CD4-positive, alpha-beta memory T cell (primary cell): ENCODE results near the gene COL4A2. TPM values are rescaled to one million over a fixed set of nuclear protein-coding genes. Genes with fewer than 3 reads are reported as not detected.
A peak's percentile ranks its signal among the peaks of the same experiment; 100 is the strongest.

ENCODE experiments used
- CTCF ChIA-PET: fragments of 350-600 bp; sonication (Branson Sonifier 250); formaldehyde crosslinking; loops from one replicate; lab custom pipeline; 2021; ENCODE audit warnings: inconsistent platforms; ENCODE audit not compliant: partially characterized antibody; lab: Charles Lee
- POLR2A ChIA-PET: fragments of 350-600 bp; sonication (Branson Sonifier 250); formaldehyde crosslinking; loops from one replicate; lab custom pipeline; 2021; ENCODE audit not compliant: partially characterized antibody; lab: Charles Lee
- DNase-seq, 5 donors: peaks; one replicate each; pipeline versions ENCODE4 v3.0.0 to v3.0.0-alpha.2; 2020 to 2022; ENCODE audit warnings: mixed read lengths in 1 of 5
- H3K27ac ChIP-seq: one replicate; pipeline ENCODE4 v1.7.0; 2013; ENCODE audit warnings: low read depth, low read length
- H3K27me3 ChIP-seq: 2 replicates; pipeline ENCODE4 v1.7.0; 2013; ENCODE audit warnings: mild to moderate bottlenecking, low read length, moderate library complexity; ENCODE audit not compliant: insufficient read depth
- H3K36me3 ChIP-seq: 2 replicates; pipeline ENCODE4 v1.7.0; 2013; ENCODE audit warnings: mild to moderate bottlenecking, low read length, moderate library complexity; ENCODE audit not compliant: insufficient read depth
- H3K4me1 ChIP-seq: 2 replicates; pipeline ENCODE4 v1.7.0; 2013; ENCODE audit warnings: mild to moderate bottlenecking, low read length, moderate library complexity; ENCODE audit not compliant: insufficient read depth
- H3K4me3 ChIP-seq, 2 donors: one replicate each; pipeline ENCODE4 v1.7.0; 2013; ENCODE audit warnings: low read length in 2 of 2, mild to moderate bottlenecking in 1 of 2
- H3K9me3 ChIP-seq, 2 donors: one replicate each; pipeline ENCODE4 v1.7.0; 2013; ENCODE audit warnings: low read length in 2 of 2, control low read depth in 1 of 2; ENCODE audit not compliant: control insufficient read depth in 1 of 2
- H3K27ac Mint-ChIP-seq, 7 donors: one replicate each; pipeline ENCODE4 v1.8.0; 2020 to 2021; ENCODE audit warnings: mixed read lengths in 7 of 7, mild to moderate bottlenecking in 6 of 7, inconsistent platforms in 3 of 7, moderate library complexity in 3 of 7
- H3K27me3 Mint-ChIP-seq, 2 donors: one replicate each; pipeline ENCODE4 v1.8.0; 2020 to 2021; ENCODE audit warnings: mixed read lengths in 2 of 2
- H3K36me3 Mint-ChIP-seq, 2 donors: one replicate each; pipeline ENCODE4 v1.8.0; 2020 to 2021; ENCODE audit warnings: mixed read lengths in 2 of 2, inconsistent platforms in 1 of 2, mild to moderate bottlenecking in 1 of 2
- H3K4me1 Mint-ChIP-seq, 4 donors: one replicate each; pipeline ENCODE4 v1.8.0; 2020 to 2021; ENCODE audit warnings: mixed read lengths in 4 of 4, mild to moderate bottlenecking in 1 of 4
- H3K4me3 Mint-ChIP-seq, 8 donors: one replicate each; pipeline ENCODE4 v1.8.0; 2020 to 2021; ENCODE audit warnings: mixed read lengths in 8 of 8, mild to moderate bottlenecking in 7 of 8, moderate library complexity in 6 of 8, inconsistent platforms in 3 of 8
- H3K9me3 Mint-ChIP-seq, 8 donors: one replicate each; pipeline ENCODE4 v1.8.0; 2020 to 2021; ENCODE audit warnings: mixed read lengths in 8 of 8, mild to moderate bottlenecking in 5 of 8, inconsistent platforms in 3 of 8, moderate library complexity in 1 of 8
- intact Hi-C: fragments of 100-400 bp; cut with micrococcal nuclease; formaldehyde crosslinking; loops from one replicate; pipeline ENCODE4 v1.15.1; 2023
- polyA plus RNA-seq, 2 donors: library from polyadenylated mRNA; unstranded; fragments of 300-500 nt; fragmentation: Illumina TruSeq; gene quantifications; one replicate each; pipeline ENCODE4 v1.2.3, GENCODE V29; 2021
- total RNA-seq, 2 experiments: library from RNA; stranded (reverse); gene quantifications; one replicate each; pipeline ENCODE4 v1.2.3, GENCODE V29; 2021

COL4A2 gene
- total and polyA plus RNA-seq, 4 experiments from 2014 or later: not detected

GRCh38 chr13:110435331-110435730 lies 128.2 kb downstream of the COL4A2 start:
- ChIA-PET POLR2A (no interaction called here), CTCF (no interaction called here)
- intact Hi-C loops: no loop called here
- Mint-ChIP-seq H3K9me3 (no peaks in the 10 kb centered on the region), H3K4me1 (no peaks in the 10 kb centered on the region), H3K27ac (no peak overlapping the region), H3K4me3 (no peak overlapping the region), H3K36me3 (no peaks in the 10 kb centered on the region), H3K27me3 (peaks cover 26 to 28% of the 10 kb centered on the region in 2 donors)
- H3K27ac ChIP-seq: no peak overlapping the region
- H3K9me3 ChIP-seq: no peaks in the 10 kb centered on the region
- no peak for DNase-seq
- no peak overlapping the region for H3K4me3 ChIP-seq
- no peaks in the 10 kb centered on the region for H3K4me1 ChIP-seq
- H3K36me3 ChIP-seq: no peaks in the 10 kb centered on the region
- no peaks in the 10 kb centered on the region for H3K27me3 ChIP-seq

- Mint-ChIP-seq H3K9me3 (no peaks in the 10 kb centered on the region), H3K27ac (no peak overlapping the region), H3K27me3 (peaks cover 22 to 23% of the 10 kb centered on the region in 2 donors), H3K4me3 (no peak overlapping the region), H3K36me3 (no peaks in the 10 kb centered on the region), H3K4me1 (no peaks in the 10 kb centered on the region)
- H3K4me3 ChIP-seq: no peak overlapping the region
- H3K36me3 ChIP-seq: no peaks in the 10 kb centered on the region
- no peaks in the 10 kb centered on the region for H3K4me1 ChIP-seq
- H3K27me3 ChIP-seq: no peaks in the 10 kb centered on the region
- intact Hi-C loops: no loop called here
- CTCF ChIA-PET: no interaction called here
- no peak for DNase-seq
- POLR2A ChIA-PET: no interaction called here
- H3K9me3 ChIP-seq: no peaks in the 10 kb centered on the region
- no peak overlapping the region for H3K27ac ChIP-seq
Measured at GRCh38 chr13:110436276-110436675, 129.2 kb downstream of the COL4A2 start.

DNA sequence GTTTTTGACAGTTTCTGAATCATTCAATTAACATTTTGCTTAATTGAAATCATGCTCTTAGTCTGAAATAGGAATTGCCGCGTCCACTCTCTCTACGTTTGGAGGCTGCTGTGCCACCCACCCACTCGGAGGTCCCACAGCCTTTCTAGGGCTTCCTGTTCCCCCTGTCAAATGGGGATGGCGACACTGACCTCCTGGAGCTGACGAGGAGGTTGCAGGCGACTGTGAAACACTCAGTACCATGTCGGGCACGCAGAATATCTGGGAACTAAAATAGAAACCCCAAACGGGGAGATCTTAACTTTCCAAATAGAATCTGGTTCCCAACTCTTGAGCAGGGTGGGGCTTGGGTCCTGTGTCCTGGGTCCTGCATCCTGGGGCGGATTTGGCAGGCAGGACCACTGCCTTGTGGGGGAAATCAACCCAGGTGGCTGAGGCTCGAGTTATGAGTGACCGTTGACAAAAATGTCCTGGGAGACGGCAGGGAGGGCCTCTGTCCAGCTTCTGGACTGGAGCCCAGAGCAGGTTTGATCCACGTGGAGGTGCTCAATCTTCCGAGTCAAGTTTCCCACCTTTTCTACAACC lies 129.8 kb downstream of the COL4A2 start:
- no peak overlapping the region for H3K4me3 ChIP-seq
- CTCF ChIA-PET: no interaction called here
- intact Hi-C loops: no loop called here
- no peaks in the 10 kb centered on the region for H3K4me1 ChIP-seq
- no peaks in the 10 kb centered on the region for H3K9me3 ChIP-seq
- Mint-ChIP-seq H3K4me3 (no peak overlapping the region), H3K36me3 (no peaks in the 10 kb centered on the region), H3K4me1 (no peaks in the 10 kb centered on the region), H3K27me3 (peaks cover 18% of the 10 kb centered on the region in 2 donors), H3K9me3 (no peaks in the 10 kb centered on the region), H3K27ac (peak overlapping the region in 1 of 7 donors; percentile 13)
- no peak for DNase-seq
- no peaks in the 10 kb centered on the region for H3K27me3 ChIP-seq
- H3K36me3 ChIP-seq: no peaks in the 10 kb centered on the region
- no peak overlapping the region for H3K27ac ChIP-seq
- POLR2A ChIA-PET: no interaction called here

DNA sequence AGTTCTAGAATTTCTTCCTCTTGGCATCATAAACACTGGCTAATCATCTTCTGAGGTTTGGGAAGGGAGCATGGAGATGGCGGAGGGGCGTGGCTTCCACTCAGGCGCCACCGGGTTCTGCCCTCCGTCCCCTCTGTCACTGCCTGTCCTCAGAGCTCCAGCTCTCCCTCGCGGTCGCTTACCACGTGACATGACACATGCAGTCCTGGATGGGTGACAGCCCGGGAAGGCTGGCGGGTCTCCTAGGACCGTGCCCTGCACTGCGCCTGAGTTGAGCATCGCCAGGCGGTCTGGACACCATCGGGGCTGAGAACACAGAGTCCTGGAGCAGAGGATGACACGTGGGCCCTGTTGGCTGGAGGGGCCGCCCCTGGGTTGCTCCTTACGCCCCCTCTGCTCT lies 131.1 kb downstream of the COL4A2 start:
- Mint-ChIP-seq H3K4me3 (no peak overlapping the region), H3K36me3 (no peaks in the 10 kb centered on the region), H3K4me1 (no peaks in the 10 kb centered on the region), H3K9me3 (no peaks in the 10 kb centered on the region), H3K27me3 (peaks cover 10 to 14% of the 10 kb centered on the region in 2 donors), H3K27ac (no peak overlapping the region)
- H3K36me3 ChIP-seq: no peaks in the 10 kb centered on the region
- no peaks in the 10 kb centered on the region for H3K9me3 ChIP-seq
- H3K27ac ChIP-seq: no peak overlapping the region
- ChIA-PET POLR2A (no interaction called here), CTCF (no interaction called here)
- no peaks in the 10 kb centered on the region for H3K27me3 ChIP-seq
- DNase-seq: no peak
- no peaks in the 10 kb centered on the region for H3K4me1 ChIP-seq
- no peak overlapping the region for H3K4me3 ChIP-seq
- intact Hi-C loops: no loop called here

GRCh38 chr13:110438776-110439175 lies 131.7 kb downstream of the COL4A2 start:
- POLR2A ChIA-PET: no interaction called here
- no peaks in the 10 kb centered on the region for H3K36me3 ChIP-seq
- Mint-ChIP-seq H3K27me3 (peaks cover 7 to 14% of the 10 kb centered on the region in 2 donors), H3K4me3 (no peak overlapping the region), H3K27ac (no peak overlapping the region), H3K4me1 (no peaks in the 10 kb centered on the region), H3K9me3 (no peaks in the 10 kb centered on the region), H3K36me3 (no peaks in the 10 kb centered on the region)
- no peak for DNase-seq
- H3K4me1 ChIP-seq: no peaks in the 10 kb centered on the region
- CTCF ChIA-PET: no interaction called here
- H3K9me3 ChIP-seq: no peaks in the 10 kb centered on the region
- no peak overlapping the region for H3K27ac ChIP-seq
- H3K27me3 ChIP-seq: no peaks in the 10 kb centered on the region
- intact Hi-C loops: no loop called here
- no peak overlapping the region for H3K4me3 ChIP-seq

- CTCF ChIA-PET: interaction anchor here (2.4 kb wide), 1 partner anchor 15 kb away, joined by 8 read pairs; no protein-coding TSS in a partner anchor
Measured at GRCh38 chr13:110440946-110441731, 134.1 kb downstream of the COL4A2 start.

GRCh38 chr13:110442930-110443621 lies 136.0 kb downstream of the COL4A2 start:
- Histone ChIP-seq H3K36me3 (no peaks in the 10 kb centered on the region), H3K4me1 (no peaks in the 10 kb centered on the region), H3K27ac (no peak overlapping the region), H3K4me3 (no peak overlapping the region), H3K9me3 (no peaks in the 10 kb centered on the region), H3K27me3 (peaks cover 5% of the 10 kb centered on the region)
- intact Hi-C loops: no loop called here
- H3K36me3 Mint-ChIP-seq: no peaks in the 10 kb centered on the region
- no peak overlapping the region for H3K4me3 Mint-ChIP-seq
- POLR2A ChIA-PET: no interaction called here
- peaks cover 18 to 19% of the 10 kb centered on the region in 2 donors for H3K27me3 Mint-ChIP-seq
- no peaks in the 10 kb centered on the region for H3K4me1 Mint-ChIP-seq
- no peak overlapping the region for H3K27ac Mint-ChIP-seq
- no peaks in the 10 kb centered on the region for H3K9me3 Mint-ChIP-seq
- no peak for DNase-seq
- CTCF ChIA-PET: no interaction called here

More at GRCh38 chr13:110440946-110441731, 134.1 kb downstream of the COL4A2 start:
- H3K27me3 ChIP-seq: peaks cover 5% of the 10 kb centered on the region
- H3K36me3 ChIP-seq: no peaks in the 10 kb centered on the region
- H3K27ac ChIP-seq: no peak overlapping the region
- DNase-seq: no peak
- H3K27me3 Mint-ChIP-seq: peaks cover 12 to 15% of the 10 kb centered on the region in 2 donors
- H3K9me3 Mint-ChIP-seq: no peaks in the 10 kb centered on the region
- H3K9me3 ChIP-seq: no peaks in the 10 kb centered on the region
- H3K4me3 ChIP-seq: no peak overlapping the region
- POLR2A ChIA-PET: no interaction called here
- H3K27ac Mint-ChIP-seq: no peak overlapping the region
- intact Hi-C loops: no loop called here
- H3K4me3 Mint-ChIP-seq: no peak overlapping the region
- no peaks in the 10 kb centered on the region for H3K4me1 Mint-ChIP-seq
- H3K36me3 Mint-ChIP-seq: no peaks in the 10 kb centered on the region
- no peaks in the 10 kb centered on the region for H3K4me1 ChIP-seq
